NCI-H1048 (cell line): ENCODE data around the gene PDGFA.

Experiments used
- DNase-seq: peaks from one replicate; lab custom pipeline; 2025; lab: John Stamatoyannopoulos, UW

Gene PDGFA

DNA sequence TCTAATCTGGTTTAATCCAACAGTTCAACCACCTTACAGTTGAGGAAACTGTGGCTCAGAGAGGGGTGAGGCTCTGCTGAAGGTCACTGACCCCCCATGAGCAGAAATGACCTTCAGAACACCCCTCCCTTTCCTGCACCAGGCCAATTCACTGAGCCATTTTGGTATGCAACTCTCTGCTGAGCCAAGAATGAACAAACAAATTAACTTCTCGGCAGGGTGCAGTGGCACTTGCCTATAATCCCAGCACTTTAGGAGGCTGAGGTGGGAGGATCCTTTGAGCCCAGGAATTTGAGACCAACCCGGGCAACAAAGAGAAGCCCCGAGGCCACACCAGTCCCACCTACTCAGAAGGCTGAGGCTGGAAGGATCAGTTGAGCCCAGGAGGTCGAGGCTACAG, 29.8 kb downstream of the PDGFA start:
- no peak for DNase-seq

DNA sequence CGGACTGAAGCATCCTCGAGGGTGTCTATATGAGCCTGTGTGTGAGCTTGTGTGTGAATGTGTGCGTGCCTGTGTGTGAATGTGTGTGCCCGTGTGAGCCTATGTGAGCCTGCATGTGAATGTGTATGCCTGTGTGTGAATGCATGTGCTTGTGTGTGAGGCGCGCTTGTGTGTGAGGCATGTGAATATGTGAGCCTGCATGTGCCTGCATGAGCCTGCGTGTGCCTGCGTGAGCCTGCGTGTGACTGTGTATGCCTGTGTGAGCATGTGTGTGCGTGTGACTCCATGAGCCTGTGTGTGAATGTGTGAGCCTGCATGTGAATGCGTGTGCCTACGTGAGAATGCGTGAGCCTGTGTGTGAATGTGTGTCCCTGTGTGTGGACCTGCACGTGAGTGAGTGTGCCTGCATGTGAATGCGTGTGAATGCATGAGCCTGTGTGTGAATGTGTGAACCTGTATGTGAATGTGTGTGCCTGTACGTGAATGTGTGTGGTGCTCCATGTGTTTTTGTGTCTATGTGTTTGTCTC, 33.4 kb downstream of the PDGFA start:
- DNase-seq: no peak

DNA sequence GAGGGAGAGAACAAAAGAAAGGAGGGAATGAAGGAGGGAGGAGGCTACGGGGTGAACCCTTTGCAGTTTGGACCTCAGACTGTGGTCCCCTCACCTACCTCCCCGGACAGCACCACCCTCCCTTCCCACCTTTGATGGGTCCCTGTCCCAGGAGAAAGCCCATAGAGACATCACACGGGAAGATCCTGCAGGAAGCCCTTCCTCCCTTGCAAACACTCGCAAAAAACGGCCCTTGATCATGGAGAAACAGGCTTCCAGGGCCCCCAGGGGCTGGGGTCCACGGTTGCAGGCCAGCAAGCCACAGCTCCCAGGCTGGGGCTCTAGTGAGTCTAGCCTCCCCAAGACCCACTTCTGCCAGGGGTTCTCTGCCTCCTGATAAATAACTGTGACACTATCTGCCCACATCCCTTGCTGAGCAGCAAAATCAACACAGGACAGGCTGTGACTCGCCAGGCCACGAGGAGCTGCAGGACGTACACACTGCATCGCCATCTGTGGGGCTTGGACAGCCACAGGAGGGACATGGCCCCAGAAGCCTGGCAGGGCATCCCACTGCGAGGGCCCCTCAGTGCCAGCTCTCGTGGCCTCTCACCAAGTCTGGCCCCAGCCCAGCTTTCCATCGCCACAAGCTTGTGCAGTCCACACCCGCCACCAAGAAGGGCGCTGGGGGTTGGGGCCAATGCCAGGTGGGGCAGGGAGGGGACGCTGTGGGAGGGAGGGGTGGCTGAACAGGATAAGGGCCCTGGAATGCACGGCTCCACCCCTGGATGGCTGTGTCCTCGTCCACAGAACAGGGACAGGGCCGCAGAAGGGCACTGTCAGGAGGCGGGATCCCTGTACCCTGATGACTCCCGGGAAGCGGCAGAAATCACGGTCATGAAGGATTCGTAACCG, 34.2 kb downstream of the PDGFA start:
- no peak for DNase-seq

DNA sequence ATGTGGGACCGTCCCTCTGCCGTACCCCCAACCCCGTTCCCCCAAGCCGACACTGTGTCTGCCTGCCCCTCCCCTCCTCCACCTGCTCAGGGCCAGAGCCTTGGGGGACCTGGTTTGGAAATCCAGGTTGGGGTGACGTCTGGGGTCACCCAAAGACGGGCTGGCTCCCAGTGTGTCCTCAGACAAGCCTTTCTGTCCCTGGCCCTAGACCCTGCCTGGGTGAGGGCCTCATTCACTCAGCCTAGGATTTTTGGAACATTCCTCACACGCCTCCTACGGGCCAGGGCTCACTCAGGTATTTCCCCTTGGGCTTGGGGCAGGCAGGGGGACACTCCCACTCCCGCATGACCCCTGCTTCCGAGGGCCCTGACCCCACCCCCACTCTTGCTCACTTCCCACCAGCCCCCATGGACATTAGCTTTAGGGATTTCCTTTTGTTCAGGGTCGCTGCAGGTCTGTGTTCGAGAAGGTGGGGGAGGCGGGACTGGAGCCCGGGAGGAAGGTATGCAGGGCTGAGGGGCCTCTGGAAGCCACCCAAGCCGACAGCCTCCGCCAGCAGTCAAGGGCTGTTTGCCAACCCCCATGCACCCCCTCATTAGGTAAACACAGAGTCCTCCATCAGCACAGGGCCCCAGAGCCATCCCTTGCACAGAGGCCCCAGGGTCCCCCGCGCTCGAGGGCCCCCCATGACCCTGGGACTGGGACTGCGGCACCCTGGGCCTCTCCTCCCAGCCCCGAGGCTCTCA, 35.1 kb downstream of the PDGFA start:
- DNase-seq: no peak

DNA sequence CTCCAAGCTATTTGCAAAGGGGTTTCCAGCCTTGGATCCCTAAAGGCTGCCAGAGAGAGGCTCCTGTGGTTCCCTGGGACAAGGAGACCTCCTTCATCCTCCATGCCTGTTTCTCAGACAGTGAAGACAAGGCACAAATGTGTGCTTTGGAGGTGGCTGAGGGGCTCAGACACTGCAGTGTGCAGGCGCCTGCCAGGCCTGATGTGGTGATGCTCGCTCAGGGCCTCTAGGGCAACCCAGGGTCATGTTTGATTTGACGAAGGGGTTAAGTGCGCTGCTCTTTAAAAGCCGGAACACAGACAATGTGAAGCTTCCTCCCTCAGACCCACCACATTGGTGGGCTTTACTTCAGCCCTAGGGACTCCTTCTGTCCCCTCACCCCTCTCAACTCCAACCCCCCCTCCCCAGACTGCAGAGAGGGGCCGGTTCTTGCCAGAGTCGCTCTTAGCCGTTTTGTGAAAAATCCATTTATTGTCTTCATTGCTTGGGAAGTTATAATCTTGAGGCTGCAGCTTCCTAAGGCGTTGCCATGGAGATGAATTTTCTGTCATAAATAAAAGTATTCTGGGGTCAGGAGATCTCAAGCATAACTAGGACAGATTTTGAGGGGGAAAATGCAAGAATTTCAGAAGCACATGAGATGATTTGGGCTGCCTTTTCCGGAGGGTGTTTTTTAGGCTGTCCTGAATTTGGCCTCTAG, 35.8 kb downstream of the PDGFA start:
- no peak for DNase-seq

DNA sequence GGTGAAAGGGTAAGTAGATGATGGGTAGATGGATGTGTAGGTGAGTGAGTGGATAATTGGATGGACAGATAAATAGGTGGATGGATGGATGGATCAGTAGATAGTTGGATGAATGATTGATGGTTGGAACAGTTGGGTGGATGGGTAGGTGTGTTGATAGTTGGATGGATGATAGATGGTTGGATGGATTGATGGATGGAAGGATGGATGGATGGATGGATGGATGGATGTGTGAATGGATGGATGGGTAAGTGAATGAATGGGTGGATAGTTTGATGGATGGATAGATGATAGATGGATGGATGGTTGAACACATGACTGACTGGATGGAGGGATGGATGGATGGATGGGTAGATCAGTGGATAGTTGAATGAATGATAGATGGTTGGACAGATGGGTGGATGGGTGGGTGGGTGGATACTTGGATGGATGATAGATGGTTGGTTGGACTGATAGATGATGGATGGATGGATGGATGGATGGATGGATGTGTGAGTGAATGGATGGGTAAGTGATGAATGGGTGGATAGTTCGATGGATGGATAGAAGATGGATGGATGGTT, 37.0 kb downstream of the PDGFA start:
- no peak for DNase-seq

DNA sequence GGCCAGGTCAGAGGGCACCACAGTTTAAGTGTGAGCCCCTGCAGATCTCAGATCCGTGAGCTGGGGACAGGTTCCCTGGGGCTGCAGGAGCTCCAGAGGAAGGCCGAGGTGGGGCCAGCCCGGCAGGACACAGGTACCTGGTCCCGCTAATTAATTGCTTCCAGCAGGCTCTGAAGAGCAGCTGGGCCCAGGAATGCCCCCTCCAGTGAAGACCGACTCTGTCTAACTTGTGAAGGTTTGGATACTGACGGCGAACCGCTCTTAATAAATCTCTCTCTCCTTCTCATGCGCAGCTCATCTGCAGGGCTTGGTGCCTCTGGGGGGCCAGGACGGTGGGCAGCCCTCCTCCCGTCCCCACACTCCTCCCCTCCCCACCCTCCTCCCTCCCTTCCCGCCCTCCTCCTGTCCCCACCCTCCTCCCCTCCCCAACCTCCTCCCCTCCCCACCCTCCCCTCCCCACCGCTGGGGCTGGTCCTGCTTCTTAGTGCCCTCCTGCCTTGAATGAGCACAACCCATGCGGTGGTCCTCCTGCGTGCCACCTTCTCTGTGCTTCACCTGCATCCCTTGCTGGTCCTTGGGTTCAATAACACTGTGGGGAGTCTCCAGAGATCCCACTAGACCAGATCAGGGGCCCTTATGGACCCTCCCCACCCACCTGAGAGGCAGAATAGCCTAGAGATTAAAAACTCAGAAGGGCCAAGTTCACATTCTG, 38.3 kb downstream of the PDGFA start:
- no peak for DNase-seq

DNA sequence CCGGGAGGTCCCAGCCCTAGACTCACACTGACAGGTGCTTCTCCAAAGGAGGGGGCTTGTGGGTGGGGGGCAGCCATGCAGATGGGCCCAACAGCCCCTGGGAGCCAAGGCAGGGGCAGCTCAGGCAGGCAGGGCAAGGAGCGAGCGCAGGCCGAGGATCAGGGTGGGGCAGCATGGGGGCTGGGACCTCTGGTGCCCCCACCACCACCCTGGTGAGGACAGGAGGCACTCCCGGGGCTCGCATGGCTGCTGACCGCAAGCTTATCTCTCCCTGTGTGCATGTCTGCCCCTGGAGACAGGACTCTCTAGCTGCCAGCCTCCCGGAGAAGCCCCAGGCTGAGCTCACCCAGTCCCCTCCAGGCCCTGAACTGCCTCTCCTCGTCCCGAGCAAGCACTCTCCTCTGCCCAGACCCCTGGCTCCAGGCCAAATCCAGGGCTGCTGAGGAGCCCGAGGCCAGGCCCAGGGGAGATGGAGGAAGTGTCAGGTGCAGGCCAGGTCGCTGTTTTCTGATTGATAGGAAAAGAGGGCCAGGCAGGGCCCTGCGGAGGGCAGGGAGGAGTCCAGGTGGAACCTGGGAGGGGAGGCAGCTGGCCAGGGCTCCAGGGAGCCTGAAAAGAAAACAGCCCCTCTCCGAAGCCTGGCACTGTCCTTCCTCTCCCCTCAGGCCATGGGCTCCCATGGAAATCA, 39.0 kb downstream of the PDGFA start:
- no peak for DNase-seq

DNA sequence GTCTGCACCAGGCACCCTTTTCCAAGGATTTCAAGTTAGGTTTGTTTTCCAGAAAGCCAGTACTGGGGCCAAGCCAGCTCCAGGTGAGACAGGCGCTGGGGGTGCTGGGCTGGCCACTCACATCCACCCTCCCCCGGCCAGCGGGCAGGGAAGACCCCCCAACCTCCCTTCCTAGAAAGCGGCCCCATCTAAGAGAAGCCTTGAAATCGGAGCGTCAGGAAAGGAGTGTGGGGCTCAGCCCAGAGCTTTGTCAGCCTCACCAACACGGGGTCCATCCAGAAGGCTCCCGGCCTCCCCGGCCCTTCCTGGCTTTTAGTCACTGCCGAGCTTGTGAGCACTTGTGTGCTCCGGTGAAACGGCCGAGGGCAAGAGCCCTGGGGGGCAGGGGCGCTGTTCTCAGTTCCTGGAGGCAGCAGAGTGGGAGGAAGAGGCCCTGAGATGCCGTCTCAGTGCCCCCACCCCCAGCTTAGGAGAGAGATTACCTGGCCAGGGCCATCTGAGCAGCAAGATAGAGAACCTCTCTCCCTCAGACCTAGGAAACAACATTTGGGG, 39.6 kb downstream of the PDGFA start:
- no peak for DNase-seq

DNA sequence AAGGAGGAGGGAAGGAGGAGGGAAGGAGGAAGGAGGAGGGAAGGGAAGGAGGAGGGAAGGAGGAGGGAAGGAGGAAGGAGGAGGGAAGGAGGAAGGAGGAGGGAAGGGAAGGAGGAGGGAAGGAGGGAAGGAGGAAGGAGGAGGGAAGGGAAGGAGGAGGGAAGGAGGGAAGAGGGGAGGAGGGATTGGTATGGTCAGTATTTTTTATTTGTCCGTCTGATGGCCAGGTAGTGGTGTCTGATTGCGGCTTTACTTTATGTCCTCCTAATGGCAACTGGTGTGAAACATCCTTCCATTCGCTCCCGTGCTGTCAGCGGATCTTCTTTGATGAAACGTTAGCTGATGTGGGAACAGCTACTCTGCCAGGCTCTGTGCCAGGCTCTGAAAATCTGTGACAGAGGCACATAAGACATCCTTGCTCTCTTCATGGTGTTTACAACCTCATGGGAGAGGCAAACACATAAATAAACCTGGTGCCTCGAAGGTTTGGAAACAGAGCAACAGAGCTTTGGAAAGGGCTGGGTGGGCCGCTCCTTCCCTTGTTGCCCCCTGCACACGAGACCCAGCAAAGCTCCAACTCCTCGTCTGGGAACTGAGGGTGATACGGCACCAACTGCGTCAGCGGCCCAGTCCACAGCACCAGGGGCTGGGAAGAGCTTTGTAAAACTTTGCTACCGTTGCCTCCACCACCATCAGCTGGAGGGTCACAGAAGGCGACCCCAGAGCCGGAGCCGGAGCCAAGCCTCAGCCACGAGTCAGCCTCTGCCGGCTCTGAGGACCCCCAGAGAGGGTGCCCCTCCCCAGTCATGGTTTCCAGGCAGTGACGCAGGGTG, 40.3 kb downstream of the PDGFA start:
- no peak for DNase-seq

DNA sequence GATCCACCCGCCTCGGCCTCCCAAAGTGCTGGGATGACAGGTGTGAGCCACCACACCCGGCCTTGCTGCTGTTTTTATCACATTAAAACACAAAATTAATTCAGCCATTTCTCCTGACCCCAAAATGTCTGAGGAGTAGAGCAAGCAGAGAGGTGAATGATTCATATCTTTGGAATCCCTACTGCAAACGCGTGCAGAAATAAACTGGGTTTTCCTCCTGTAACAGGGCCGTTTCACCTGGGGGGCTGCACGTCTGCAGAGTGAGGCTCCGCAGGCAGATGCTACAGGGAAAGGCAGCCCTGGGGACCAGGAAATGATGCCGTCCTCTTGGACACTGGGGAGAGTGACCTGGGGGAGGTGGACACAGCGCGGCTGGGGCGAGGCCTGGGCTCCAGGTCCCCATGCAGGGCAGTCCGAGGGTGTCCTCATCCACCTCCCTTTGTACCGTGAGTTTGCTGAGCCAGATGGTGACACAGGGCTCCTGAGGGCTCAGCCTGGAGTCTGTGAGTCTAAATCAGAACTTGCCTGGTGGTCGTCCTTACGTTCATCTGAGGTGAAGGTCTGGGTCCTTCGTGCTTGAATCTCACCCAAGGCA, 41.9 kb downstream of the PDGFA start:
- DNase-seq: no peak

DNA sequence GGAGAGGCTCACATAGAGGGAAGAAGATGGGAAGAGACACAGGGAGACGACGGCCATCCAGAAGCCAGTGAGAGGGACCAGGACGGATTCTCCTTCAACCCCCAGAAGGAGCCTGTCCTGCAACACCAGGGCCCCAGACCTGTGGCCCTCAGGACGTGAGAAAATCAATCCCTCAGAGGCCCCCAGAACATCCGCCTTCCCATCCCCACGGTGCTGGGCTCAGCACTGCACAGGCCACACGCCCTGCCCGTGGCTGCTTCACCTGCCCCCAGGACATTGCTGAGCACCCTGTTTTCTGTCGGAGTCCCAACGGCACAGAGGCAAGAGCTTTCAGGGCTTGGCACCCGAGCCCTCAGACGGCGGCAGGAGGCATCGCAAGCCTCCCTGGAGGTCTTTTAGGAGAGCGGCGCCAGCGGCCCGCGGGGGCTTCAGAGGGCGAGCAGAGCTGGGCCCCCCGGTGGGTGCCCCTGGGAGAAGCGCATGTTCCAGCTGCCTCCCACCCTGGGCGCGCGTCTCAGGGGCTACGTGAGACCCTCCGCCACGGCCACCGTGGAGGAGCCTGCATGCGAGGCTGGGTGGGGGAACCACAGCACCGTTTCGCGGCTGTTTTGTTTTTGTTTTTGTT, 42.8 kb downstream of the PDGFA start:
- DNase-seq: no peak

DNA sequence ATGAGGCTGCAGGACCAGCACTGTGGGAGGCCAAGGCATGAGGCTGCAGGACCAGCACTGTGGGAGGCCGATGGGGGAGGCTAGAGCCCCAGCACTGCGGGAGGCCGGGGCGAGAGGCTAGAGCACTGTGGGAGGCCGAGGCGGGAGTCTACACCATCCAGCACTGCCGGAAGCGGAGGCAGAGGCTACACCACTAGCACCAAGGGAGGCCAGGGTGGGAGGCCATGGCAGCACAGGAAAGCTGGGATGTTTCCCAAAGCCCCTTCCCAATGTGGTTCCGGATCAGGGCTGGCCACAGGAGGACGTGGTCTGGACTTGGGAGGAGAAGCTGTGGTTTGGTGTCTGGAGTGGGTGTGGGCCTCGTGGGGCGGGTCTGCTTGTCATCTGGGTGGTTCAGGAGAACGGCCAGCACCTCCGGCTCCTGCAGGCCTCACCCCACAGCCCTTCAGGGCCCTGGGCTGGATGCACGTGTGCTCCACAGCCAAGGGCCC, 43.6 kb downstream of the PDGFA start:
- no peak for DNase-seq

DNA sequence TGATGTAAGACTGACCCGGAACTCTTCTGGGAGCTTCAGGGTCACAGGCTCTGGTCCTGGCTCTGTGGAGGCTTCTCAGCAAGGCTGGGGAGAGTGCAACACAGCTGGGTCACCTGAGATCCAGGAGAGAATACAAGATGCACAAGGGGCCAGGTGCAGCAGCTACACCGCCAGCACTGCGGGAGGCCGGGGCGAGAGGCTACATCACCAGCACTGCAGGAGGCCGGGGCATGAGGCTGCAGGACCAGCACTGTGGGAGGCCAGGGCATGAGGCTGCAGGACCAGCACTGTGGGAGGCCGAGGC, 44.3 kb downstream of the PDGFA start:
- no peak for DNase-seq

DNA sequence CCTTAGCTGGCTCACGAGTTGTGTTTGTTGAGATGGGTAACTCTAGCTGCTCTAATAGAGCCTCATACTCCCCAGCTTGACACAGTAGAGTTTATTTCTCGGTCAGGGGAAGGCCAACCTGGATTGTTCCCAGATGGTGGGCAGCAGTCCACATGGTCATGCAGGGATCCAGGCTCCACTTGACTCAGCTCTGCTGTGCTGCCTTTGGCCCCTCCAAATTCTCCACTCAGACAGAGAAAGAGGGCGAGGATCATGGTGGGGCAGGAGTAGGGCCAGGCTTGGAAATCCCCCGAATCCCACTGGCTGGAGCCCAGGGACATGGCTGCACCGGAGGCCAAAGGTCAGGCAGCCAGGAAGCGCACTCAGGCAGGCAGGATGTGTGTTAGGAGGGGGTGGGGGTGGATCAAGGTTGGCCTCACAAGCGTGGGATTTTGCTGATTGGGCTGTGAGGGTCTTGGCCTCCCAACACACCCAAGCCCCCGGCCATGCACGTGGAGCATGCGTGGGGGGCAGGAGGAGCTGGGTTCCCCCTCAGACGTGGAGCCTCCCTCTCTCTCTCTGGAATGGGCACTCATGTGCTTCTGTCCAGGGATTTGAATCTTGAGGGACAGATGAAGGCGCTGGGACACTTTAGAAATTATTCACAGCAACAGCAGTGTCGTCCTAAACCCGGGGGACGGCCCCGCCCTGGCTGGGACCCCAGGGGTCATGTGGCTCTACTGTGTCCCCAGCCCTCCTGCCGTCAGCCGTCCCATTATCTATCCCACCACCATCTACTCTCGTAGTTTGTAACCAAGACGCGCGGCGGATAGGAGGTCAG, 44.8 kb downstream of the PDGFA start:
- DNase-seq: no peak

DNA sequence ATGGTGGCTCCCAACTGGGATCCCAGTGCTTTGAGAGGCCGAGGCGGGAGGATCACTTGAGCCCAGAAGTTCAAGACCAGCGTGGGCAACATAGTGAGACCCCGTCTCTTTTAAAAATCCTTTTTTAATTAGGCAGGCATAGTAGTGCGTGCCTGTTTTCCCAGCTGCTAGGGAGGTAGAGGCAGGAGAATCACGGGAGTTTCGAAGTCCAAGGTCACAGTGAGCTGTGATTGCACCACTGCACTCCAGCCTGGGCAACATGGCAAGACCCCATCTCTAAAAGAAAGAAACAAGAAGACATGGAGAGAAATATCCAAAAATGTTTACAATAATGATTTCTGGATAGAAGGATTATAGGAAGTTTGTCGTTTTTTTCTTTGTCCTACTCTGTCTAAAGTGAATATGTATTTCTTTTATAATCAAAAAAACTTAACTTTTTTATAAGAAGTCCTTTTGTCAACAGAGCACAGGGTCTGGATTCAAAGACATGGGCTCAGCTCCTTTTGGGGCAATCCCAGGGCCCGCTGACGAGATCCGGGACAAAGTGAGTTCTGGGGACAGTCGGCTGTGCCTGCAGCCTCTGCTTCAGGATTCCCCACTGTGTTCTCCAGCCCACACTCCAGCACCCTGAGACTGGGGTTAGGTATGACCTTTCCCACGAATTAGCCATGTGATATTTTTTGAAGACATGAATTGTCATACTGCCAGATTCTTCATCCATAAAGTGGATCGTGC, 45.6 kb downstream of the PDGFA start:
- no peak for DNase-seq

DNA sequence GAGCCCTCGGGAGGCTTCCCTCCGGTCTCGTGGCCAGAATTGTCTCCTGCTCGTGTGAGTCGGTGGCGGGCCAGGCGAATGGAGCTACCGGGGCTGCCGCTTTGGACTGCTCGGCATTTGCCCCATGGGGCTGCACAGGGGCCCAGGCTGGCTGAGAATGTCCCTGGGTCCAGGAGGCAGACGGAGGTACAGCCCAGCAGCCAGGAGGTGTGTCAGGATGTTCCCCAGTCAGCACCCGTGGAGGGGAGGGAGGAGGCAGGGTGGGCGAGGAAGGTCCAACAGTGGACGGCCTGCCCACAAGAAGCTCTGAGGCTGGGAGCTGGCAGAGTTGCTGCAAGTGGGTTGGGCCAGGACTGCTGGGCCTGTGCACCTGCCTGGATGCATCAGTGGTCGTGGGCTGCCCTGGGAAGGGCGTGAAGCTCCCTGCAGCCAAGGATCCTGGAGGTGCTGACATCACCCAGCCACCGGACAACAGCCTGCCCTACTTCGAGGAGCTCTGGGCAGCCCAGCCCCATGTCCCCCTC, 46.4 kb downstream of the PDGFA start:
- DNase-seq: no peak
